LoVo (cell line): ENCODE results near the gene SLC35G6.
"Not testable (repeated sequence)": the region's sequence is repeated elsewhere in the genome, so short reads cannot be mapped to it uniquely, and the experiment has no call there.

Experiments
- DNase-seq: peaks from one replicate; pipeline ENCODE4 v3.0.0-alpha.2; 2016; ENCODE audit warnings: low spot score

The SLC35G6 gene

GRCh38 chr17:7478276-7479212 lies 2.7 kb upstream of the SLC35G6 start:
- no peak for DNase-seq

- peak; percentile 66 for DNase-seq
Measured at GRCh38 chr17:7479213-7480088, 1.8 kb upstream of the SLC35G6 start, which contains the start of gene ZBTB4. ZBTB4 (minus strand) TSS chr17:7479631; CDS start chr17:7466801, 12,830 bp downstream.

DNA sequence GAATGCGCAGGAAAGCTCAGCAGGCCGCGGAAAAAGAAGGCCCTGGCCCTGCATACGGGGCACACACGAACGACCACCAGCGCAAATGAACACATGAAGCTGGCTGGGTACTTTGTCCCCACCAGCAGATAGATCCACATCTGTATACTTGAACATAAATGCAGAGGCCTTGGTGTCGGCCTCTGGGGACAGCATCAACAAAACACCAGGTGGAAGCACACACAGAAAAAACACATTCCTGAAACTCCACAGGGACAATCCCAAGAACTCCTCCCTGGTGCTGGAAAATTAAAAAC lies 1.2 kb upstream of the SLC35G6 start:
- peak; percentile 44 for DNase-seq

DNA sequence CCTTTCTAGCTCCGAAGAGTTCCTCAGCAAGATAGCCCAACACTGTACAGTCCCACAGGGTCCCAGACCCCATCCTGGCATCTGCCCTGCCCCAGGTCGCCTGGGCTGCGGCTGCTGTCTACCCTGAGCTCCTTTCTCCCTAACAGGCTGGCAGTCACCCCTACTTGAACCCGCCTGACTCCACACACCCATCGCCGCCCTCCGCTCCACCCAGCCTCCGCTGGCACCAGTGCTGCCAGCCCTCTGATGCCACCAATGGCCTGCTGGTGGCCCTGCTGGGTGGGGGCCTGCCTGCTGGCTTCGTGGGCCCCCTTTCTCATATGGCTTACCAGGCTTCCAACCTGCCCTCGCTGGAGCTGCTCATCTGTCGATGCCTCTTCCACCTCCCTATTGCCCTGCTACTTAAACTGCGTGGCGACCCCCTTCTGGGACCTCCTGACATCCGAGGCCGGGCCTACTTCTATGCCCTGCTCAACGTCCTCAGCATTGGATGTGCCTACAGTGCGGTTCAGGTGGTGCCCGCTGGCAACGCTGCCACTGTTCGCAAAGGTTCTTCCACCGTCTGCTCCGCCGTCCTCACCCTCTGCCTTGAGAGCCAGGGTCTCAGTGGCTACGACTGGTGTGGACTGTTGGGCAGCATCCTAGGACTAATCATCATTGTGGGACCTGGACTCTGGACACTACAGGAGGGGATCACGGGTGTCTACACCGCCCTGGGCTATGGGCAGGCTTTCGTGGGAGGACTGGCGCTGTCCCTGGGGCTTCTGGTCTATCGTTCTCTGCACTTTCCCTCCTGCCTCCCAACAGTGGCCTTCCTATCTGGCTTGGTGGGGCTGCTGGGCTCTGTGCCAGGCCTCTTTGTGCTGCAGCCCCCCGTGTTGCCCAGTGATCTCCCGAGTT lies 846 bp downstream of the SLC35G6 start:
- DNase-seq: not testable (repeated sequence)

GRCh38 chr17:7482742-7483088 lies 1.5 kb downstream of the SLC35G6 start:
- not testable (repeated sequence) for DNase-seq

GRCh38 chr17:7483255-7484066 lies 2.2 kb downstream of the SLC35G6 start:
- peak; percentile 90 for DNase-seq

GRCh38 chr17:7484067-7484918 lies 3.0 kb downstream of the SLC35G6 start, which contains the start of gene POLR2A:
POLR2A (plus strand) TSS chr17:7484366.
- peak; percentile 97 for DNase-seq

GRCh38 chr17:7484919-7485377 lies 3.7 kb downstream of the SLC35G6 start:
- no peak for DNase-seq

GRCh38 chr17:7486181-7486580 lies 4.9 kb downstream of the SLC35G6 start:
- DNase-seq: no peak

GRCh38 chr17:7490144-7490543 lies 8.9 kb downstream of the SLC35G6 start:
- DNase-seq: no peak

DNA sequence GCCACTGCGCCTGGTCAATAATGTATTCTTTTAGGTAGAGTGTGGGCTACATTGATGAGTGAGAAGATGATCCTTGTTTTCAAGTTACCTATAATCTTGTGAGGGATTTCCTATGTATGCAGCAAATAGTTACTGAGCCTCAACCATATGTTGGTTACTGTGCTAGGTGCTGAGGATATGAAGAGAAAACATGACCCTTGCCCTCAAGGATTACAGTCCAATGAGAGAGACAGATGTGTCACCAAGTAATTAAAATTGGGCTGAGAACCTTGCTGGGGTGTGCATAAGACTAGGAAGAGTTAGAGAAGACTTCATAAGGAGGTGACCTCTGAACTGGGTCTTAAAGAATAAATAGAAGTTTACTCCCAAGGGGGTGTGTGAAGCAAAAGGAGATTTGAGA lies 10.3 kb downstream of the SLC35G6 start:
- DNase-seq: no peak

- no peak for DNase-seq
Measured at GRCh38 chr17:7493941-7494340, 12.7 kb downstream of the SLC35G6 start.

DNA sequence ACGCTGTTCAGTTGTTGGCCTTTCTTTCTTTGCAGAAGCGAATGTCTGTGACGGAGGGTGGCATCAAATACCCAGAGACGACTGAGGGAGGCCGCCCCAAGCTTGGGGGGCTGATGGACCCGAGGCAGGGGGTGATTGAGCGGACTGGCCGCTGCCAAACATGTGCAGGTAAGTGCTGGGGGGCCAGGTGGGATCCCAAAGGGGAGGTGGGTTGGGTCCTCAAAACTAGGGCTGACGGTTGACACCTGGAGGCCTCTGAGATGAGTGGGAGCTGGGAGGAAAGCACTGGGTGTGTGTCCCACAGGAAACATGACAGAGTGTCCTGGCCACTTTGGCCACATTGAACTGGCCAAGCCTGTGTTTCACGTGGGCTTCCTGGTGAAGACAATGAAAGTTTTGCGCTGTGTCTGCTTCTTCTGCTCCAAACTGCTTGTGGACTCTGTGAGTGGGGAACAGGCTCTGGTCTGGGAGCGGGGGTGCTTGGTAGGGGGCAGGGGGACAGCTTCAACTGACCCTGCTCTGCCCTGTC lies 14.7 kb downstream of the SLC35G6 start:
- no peak for DNase-seq

DNA sequence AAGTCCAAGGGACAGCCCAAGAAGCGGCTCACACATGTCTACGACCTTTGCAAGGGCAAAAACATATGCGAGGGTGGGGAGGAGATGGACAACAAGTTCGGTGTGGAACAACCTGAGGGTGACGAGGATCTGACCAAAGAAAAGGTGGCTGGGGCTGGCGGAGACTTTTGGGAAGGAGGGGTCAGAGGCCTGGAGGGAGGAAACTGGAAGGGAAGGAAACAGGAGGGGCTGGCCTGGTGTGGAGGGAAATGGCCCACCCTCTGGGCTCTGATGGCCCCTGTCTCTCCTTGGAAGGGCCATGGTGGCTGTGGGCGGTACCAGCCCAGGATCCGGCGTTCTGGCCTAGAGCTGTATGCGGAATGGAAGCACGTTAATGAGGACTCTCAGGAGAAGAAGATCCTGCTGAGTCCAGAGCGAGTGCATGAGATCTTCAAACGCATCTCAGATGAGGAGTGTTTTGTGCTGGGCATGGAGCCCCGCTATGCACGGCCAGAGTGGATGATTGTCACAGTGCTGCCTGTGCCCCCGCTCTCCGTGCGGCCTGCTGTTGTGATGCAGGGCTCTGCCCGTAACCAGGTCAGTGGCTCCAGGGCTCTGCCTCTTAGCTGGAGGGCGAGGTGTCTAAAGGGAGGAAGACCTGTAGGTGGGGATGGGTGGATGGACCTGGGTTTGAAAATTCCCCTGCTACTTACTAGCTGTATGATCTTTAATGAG lies 15.4 kb downstream of the SLC35G6 start:
- no peak for DNase-seq

GRCh38 chr17:7497228-7497627 lies 16.0 kb downstream of the SLC35G6 start:
- DNase-seq: no peak

- no peak for DNase-seq
Measured at GRCh38 chr17:7497636-7498035, 16.4 kb downstream of the SLC35G6 start.

GRCh38 chr17:7499161-7499560 lies 17.9 kb downstream of the SLC35G6 start:
- DNase-seq: no peak

DNA sequence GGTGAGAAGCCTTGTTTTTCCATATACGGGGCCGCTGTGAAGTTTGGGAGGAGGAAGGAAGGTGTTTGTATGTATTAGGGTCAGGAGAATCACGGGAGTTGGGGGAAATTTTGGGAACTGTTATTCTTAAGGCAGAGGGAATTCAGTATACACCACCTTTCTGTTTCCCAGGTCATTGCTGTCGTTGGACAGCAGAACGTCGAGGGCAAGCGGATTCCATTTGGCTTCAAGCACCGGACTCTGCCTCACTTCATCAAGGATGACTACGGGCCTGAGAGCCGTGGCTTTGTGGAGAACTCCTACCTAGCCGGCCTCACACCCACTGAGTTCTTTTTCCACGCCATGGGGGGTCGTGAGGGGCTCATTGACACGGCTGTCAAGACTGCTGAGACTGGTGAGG lies 20.5 kb downstream of the SLC35G6 start:
- no peak for DNase-seq
